Chondrocyte (in vitro differentiated cells): ENCODE measurements around the gene ATXN7L3. TPM values are rescaled to one million over a fixed set of nuclear protein-coding genes. Genes with fewer than 3 reads are reported as not detected.

Experiments used
- DNase-seq: peaks from one replicate; pipeline ENCODE4 v3.0.0; 2021; ENCODE audit warnings: mixed read lengths, low spot score
- H3K27ac Mint-ChIP-seq: one replicate; pipeline ENCODE4 v1.8.0; 2021; ENCODE audit warnings: mild to moderate bottlenecking, moderate library complexity, mixed read lengths; ENCODE audit not compliant: unreplicated experiment
- H3K27me3 Mint-ChIP-seq: 2 replicates; pipeline ENCODE4 v1.8.0; 2021; ENCODE audit warnings: low read depth, mixed read lengths
- H3K36me3 Mint-ChIP-seq: 2 replicates; pipeline ENCODE4 v1.8.0; 2021; ENCODE audit warnings: low read depth, mixed read lengths
- H3K4me1 Mint-ChIP-seq: 2 replicates; pipeline ENCODE4 v1.8.0; 2021; ENCODE audit warnings: low read depth, mild to moderate bottlenecking, mixed read lengths
- H3K4me3 Mint-ChIP-seq: one replicate; pipeline ENCODE4 v1.8.0; 2021; ENCODE audit warnings: mild to moderate bottlenecking, moderate library complexity, mixed read lengths; ENCODE audit not compliant: unreplicated experiment
- H3K9me3 Mint-ChIP-seq: 2 replicates; pipeline ENCODE4 v1.8.0; 2021; ENCODE audit warnings: low read depth, mixed read lengths
- total RNA-seq: library from RNA; stranded (reverse); gene quantifications from 3 replicates; pipeline ENCODE4 v1.2.1, GENCODE V29; 2021
- TF ChIP-seq, protein P1 (sequence below): fragments of 200-600 bp; sonication (generic); IDR thresholded peaks from 2 replicates; pipeline ENCODE4 v1.5.0; 2021; ENCODE audit warnings: antibody characterized with exemption, mild to moderate bottlenecking, moderate library complexity

ATXN7L3 gene
- total RNA-seq, 1 donor from 2014 or later, result 93.4 TPM

DNA sequence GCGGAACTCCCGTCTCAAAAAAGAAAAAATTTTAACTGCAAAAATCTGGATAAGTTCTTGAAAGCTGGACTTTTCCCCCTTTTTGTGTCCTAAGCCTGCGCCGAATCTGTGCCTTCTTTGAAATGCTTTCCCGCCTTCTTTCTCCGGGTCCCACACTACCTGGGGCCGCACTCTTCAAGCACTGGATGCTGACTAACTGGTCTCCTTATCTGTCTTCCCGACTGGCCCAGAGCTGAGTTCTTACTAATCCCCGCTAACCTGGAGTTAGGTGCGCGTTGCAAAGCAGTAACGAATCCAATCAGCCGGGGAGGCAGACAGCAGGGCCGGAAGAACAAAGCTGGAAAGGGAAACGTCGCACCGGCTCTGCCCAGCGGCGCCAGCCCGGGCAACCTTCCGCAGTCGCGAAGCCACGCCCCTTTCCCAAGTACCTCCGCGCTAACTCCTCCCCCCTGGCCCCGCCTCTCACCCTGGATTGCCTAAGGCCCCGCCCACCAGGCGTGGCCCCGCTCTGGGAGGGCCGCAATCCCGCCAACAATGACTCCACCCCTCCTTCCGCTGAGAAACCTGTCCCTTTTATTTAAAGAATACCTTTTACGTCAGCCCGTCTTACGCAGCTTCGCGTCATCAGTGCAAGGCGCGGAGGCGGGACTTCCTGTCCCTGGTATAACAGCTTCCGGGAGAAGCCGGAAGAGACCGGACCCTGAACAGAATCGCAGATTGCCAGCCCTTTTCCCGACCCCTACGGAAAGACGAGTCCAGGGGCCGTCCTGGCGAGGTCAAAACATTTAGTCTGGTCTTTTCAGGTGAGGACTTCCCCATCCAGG, 13.2 kb downstream of the ATXN7L3 start, which contains the start of gene TMUB2:
Gene TMUB2, plus strand, starts transcription at position 666 of the 824 bp plus-strand sequence. CDS start 737 bp downstream, outside the sequence.
- Mint-ChIP-seq H3K27me3 (no peaks in the 10 kb centered on the region), H3K4me3 (peak within 1 kb of the TSS; percentile 99), H3K9me3 (no peaks in the 10 kb centered on the region), H3K36me3 (peaks cover 10% of the 10 kb centered on the region), H3K4me1 (peaks cover 30% of the 10 kb centered on the region), H3K27ac (peak within 1 kb of the TSS; percentile 99)
- peak; percentile 99 for DNase-seq
- TF ChIP-seq, protein P1, sequence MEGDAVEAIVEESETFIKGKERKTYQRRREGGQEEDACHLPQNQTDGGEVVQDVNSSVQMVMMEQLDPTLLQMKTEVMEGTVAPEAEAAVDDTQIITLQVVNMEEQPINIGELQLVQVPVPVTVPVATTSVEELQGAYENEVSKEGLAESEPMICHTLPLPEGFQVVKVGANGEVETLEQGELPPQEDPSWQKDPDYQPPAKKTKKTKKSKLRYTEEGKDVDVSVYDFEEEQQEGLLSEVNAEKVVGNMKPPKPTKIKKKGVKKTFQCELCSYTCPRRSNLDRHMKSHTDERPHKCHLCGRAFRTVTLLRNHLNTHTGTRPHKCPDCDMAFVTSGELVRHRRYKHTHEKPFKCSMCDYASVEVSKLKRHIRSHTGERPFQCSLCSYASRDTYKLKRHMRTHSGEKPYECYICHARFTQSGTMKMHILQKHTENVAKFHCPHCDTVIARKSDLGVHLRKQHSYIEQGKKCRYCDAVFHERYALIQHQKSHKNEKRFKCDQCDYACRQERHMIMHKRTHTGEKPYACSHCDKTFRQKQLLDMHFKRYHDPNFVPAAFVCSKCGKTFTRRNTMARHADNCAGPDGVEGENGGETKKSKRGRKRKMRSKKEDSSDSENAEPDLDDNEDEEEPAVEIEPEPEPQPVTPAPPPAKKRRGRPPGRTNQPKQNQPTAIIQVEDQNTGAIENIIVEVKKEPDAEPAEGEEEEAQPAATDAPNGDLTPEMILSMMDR, result no peak

- H3K4me3 Mint-ChIP-seq, result no peak overlapping the region
- H3K4me1 Mint-ChIP-seq, result peaks cover 29% of the 10 kb centered on the region
- no peak overlapping the region for H3K27ac Mint-ChIP-seq
- TF ChIP-seq, protein P1, result no peak
- no peaks in the 10 kb centered on the region for H3K9me3 Mint-ChIP-seq
- DNase-seq, result no peak
- H3K27me3 Mint-ChIP-seq, result no peaks in the 10 kb centered on the region
- peaks cover 5% of the 10 kb centered on the region for H3K36me3 Mint-ChIP-seq
These were observed 15.4 kb downstream of the ATXN7L3 start for GRCh38 chr17:44184212-44184810.

DNA sequence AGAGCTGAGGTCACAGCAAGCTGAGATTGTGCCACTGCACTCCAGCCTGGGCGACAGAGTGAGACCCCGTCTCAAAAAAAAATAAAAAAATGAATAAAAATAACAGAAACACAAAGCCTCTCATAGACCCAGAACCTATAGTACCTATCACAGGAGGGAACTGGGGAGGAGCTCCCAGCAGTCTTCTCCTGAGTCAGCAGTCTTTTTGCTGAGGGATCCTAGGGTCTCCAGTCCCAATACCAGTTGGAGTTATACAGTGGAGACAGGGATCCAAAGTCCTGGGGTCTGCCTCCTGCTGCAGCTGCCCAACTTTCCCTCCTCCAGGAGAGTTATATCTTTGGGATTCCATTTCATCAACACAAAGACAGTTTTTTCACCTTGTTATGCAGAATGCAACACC, 16.7 kb downstream of the ATXN7L3 start:
- Mint-ChIP-seq H3K9me3 (no peaks in the 10 kb centered on the region), H3K27me3 (no peaks in the 10 kb centered on the region), H3K36me3 (peaks cover 8% of the 10 kb centered on the region), H3K4me3 (no peak overlapping the region), H3K4me1 (peaks cover 19% of the 10 kb centered on the region), H3K27ac (no peak overlapping the region)
- DNase-seq, result no peak
- TF ChIP-seq, protein P1, result no peak

GRCh38 chr17:44178133-44178532, 21.6 kb downstream of the ATXN7L3 start:
- H3K27me3 Mint-ChIP-seq, result no peaks in the 10 kb centered on the region
- H3K9me3 Mint-ChIP-seq, result no peaks in the 10 kb centered on the region
- no peak overlapping the region for H3K4me3 Mint-ChIP-seq
- H3K27ac Mint-ChIP-seq, result no peak overlapping the region
- no peaks in the 10 kb centered on the region for H3K4me1 Mint-ChIP-seq
- TF ChIP-seq, protein P1, result no peak
- peaks cover 13% of the 10 kb centered on the region for H3K36me3 Mint-ChIP-seq
- no peak for DNase-seq

GRCh38 chr17:44177640-44178039, 22.0 kb downstream of the ATXN7L3 start:
- H3K4me3 Mint-ChIP-seq, result no peak overlapping the region
- no peak for DNase-seq
- H3K27me3 Mint-ChIP-seq, result no peaks in the 10 kb centered on the region
- H3K4me1 Mint-ChIP-seq, result no peaks in the 10 kb centered on the region
- H3K27ac Mint-ChIP-seq, result no peak overlapping the region
- H3K36me3 Mint-ChIP-seq, result peaks cover 13% of the 10 kb centered on the region
- H3K9me3 Mint-ChIP-seq, result no peaks in the 10 kb centered on the region
- TF ChIP-seq, protein P1, result no peak
